Subcutaneous abdominal adipose tissue (tissue), 5 donors: ENCODE results near the gene NUP160.
"Not testable (repeated sequence)": the region's sequence is repeated elsewhere in the genome, so short reads cannot be mapped to it uniquely, and the experiment has no call there.

ENCODE experiments used
- H3K27ac ChIP-seq: one replicate; pipeline ENCODE4 v1.7.0; 2013; ENCODE audit warnings: low read depth, mild to moderate bottlenecking, inconsistent platforms, low read length, moderate library complexity
- H3K27me3 ChIP-seq, 5 donors: one replicate each; pipeline ENCODE4 v1.7.0; 2013; ENCODE audit warnings: low read length in 5 of 5, inconsistent platforms in 1 of 5; ENCODE audit not compliant: control insufficient read depth in 5 of 5, insufficient read depth in 4 of 5
- H3K36me3 ChIP-seq, 5 donors: one replicate each; pipeline ENCODE4 v1.7.0; 2013; ENCODE audit warnings: low read length in 5 of 5; ENCODE audit not compliant: control insufficient read depth in 5 of 5, insufficient read depth in 5 of 5
- H3K4me1 ChIP-seq, 5 donors: one replicate each; pipeline ENCODE4 v1.7.0; 2013; ENCODE audit warnings: low read length in 5 of 5, mild to moderate bottlenecking in 3 of 5, moderate library complexity in 1 of 5; ENCODE audit not compliant: control insufficient read depth in 5 of 5, insufficient read depth in 5 of 5
- H3K4me3 ChIP-seq, 5 donors: one replicate each; pipeline ENCODE4 v1.7.0; 2013; ENCODE audit warnings: low read length in 5 of 5, low read depth in 1 of 5
- H3K9ac ChIP-seq, 5 donors: one replicate each; pipeline ENCODE4 v1.7.0; 2013; ENCODE audit warnings: low read length in 5 of 5, mild to moderate bottlenecking in 4 of 5, moderate library complexity in 3 of 5
- H3K9me3 ChIP-seq, 5 donors: one replicate each; pipeline ENCODE4 v1.7.0; 2013; ENCODE audit warnings: low read length in 5 of 5; ENCODE audit not compliant: control insufficient read depth in 5 of 5
- donor health status: healthy.
- donor health status: healthy.
- donor health status: healthy.
- donor health status: healthy.
- donor health status: healthy.

The NUP160 gene

DNA sequence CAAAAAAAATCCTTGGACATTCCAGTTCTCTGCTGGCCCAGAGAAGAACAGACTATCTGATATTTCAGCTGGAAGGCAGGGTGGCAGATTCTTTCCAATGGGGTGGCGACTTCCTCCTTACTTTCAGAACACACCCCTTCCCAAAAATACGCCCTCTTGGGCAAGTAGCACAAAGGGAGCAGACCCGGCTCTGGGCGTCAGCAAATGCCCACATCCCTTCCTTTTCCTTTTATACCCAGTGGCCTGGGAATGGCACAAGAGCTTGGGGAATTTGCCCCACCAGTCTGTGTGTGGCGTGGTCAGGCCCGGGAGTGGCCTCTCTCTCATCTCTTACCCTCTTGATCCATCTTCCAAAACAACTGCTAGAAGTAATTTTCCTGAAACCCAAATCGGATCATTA, 33.0 kb upstream of the NUP160 start:
- Histone ChIP-seq H3K36me3 (no peaks in the 10 kb centered on the region), H3K27me3 (no peaks in the 10 kb centered on the region), H3K9ac (no peak overlapping the region), H3K27ac (no peak overlapping the region), H3K4me3 (no peak overlapping the region), H3K4me1 (peaks cover 0 to 17% (median 13%) of the 10 kb centered on the region in 5 donors), H3K9me3 (peaks cover 0 to 6% (median 2%) of the 10 kb centered on the region in 5 donors)

DNA sequence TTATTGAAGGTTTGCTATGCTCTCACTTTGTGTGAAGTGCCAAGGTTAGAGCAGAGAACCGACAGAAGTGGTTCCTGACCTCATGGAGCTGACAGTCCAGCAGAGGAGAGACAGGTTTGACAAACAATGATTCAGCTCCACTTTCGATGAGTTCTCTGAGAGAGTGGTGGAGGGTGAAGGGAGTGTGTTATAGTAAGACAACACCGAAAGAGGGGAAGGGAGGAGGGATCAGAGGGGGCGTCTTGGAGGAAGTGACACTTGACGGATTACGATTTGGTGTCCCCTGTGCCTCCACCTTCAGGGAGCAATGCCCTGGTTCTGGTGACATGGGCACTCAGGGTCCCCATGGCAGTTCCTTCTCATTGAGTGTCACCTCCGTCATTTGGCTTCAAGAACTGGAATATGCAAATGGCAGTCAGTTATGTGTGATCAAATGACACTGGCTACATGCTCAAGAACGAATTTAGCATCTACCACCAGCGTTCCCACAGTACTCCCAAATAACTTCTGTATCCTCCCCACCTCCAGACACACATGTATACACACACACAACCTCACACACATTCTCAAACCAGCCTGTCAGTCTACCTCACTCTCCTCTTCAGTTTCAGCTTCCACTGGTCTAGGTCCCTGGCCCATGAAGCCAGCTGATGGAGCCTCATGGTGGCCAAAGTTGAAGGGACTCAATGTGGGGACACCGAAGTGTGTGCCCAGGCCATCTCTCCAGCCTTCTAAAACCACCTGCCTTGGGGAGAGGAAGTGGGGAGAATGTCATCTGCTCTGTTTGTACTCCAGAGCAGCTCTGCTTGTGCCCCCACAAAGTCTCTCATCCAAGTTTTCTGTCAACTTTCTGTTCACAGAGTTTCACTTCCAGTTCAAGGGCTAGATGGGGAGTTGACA, 31.4 kb upstream of the NUP160 start:
- Histone ChIP-seq H3K36me3 (no peaks in the 10 kb centered on the region), H3K4me3 (no peak overlapping the region), H3K27me3 (no peaks in the 10 kb centered on the region), H3K27ac (no peak overlapping the region), H3K9ac (no peak overlapping the region), H3K9me3 (peaks cover 0 to 15% (median 10%) of the 10 kb centered on the region in 5 donors), H3K4me1 (peaks cover 0 to 10% (median 4%) of the 10 kb centered on the region in 5 donors)

DNA sequence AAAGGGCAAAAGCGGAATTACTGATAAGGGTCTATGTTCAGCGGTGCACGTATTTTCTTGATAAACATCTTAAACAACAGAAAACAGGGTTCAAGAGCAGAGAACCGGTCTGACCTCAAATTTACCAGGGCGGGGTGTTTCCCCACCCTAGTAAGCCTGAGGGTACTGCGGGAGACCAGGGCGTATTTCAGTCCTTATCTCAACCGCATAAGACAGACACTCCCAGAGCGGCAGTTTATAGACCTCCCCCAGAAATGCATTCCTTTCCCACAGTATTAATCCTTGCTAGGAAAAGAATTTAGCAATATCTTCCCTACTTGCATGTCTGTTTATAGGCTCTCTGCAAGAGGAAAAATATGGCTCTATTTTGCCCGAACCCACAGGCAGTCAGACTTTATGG, 27.7 kb upstream of the NUP160 start:
- not testable (repeated sequence) for H3K9ac ChIP-seq

DNA sequence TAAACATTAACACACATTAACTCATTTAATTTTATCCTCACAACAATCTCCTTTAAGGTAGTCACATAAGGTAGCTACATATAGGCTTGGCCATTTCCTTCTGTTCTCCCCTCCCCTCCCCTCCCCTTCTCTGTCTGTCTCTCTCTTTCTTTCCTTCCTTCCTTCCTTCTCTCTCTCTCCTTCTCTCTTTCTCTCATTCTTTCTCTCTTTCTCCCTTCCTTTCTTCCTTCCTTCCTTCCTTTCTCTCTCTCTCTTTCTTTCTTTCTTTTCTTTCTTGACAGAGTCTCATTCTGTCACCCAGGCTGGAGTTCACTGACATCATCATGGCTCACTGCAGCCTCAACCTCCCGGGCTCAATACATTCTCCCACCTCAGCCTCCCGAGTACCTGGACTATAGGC, 22.3 kb upstream of the NUP160 start:
- Histone ChIP-seq H3K9ac (no peak overlapping the region), H3K4me3 (no peak overlapping the region), H3K27me3 (no peaks in the 10 kb centered on the region), H3K4me1 (peaks cover 2 to 14% (median 6%) of the 10 kb centered on the region in 5 donors), H3K9me3 (peaks cover 0 to 3% (median 2%) of the 10 kb centered on the region in 5 donors), H3K36me3 (no peaks in the 10 kb centered on the region), H3K27ac (no peak overlapping the region)

More for the DNA sequence above, 27.7 kb upstream of the NUP160 start:
- H3K9me3 ChIP-seq, result peaks cover 0 to 15% (median 10%) of the 10 kb centered on the region in 5 donors
- not testable (repeated sequence) for H3K4me1 ChIP-seq, H3K36me3 ChIP-seq, H3K27me3 ChIP-seq, H3K4me3 ChIP-seq, H3K27ac ChIP-seq

DNA sequence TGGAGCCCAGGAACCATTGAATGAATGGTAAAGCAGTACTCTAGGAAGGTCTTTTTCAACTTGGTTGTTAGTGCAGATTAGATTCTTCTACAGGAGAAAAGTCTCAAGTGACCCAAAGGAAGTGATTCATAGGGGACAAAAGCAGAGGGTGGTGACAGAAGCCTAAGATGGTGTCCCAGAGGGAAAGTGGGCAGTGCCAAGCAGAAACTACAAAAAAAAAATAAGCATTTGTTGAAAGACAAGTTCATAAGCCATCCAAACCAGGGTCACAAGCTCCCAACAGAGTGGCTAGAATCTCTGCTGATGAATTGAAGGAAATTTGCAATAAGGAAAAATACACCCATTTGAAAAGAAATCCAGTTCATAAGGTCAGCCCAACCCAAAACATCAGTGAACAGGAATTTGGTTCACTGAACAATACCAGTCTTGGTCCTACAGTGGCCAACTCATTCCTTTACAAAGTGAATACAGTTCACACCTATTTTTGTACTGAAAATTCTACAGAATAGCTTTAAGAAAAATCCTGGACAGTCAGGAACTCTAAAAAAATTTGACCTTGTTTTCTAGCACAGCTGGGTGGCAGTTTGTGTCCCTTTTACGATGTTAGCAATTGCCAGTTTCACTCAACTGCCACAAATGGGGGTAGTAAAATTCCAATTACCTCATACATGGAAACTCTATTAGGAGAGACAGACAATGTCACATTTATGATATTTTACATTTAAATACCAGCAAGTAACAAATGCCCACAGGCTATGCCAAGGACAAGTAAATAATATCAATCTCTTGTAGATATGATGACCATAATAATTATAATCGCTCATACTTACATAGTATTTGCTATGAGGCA, 21.6 kb upstream of the NUP160 start:
- no peak overlapping the region for H3K4me3 ChIP-seq
- no peaks in the 10 kb centered on the region for H3K9me3 ChIP-seq
- no peaks in the 10 kb centered on the region for H3K36me3 ChIP-seq
- H3K27me3 ChIP-seq, result no peaks in the 10 kb centered on the region
- H3K27ac ChIP-seq, result no peak overlapping the region
- peaks cover 2 to 21% (median 12%) of the 10 kb centered on the region in 5 donors for H3K4me1 ChIP-seq
- no peak overlapping the region for H3K9ac ChIP-seq

DNA sequence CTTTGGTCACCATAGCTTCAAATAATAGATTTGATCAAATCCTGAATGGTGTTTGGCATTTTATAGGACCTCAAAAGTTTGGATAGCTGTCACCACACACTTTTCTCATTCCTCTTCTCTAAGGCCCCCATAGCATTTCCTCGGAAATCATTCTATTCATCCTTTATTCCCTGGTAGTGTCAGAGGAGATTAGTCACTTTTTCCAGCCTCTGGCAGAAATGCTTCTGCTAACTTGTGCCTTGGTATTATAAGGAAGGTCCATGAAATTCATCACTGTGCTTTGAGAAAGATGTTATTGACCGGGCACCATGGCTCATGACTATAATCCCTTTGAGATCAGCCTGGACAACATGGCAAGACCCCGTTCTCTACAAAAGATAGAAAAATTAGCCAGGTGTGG, 19.7 kb upstream of the NUP160 start:
- no peaks in the 10 kb centered on the region for H3K27me3 ChIP-seq
- no peak overlapping the region for H3K27ac ChIP-seq
- peaks cover 8 to 40% (median 31%) of the 10 kb centered on the region in 5 donors for H3K4me1 ChIP-seq
- no peak overlapping the region for H3K9ac ChIP-seq
- H3K4me3 ChIP-seq, result no peak overlapping the region
- no peaks in the 10 kb centered on the region for H3K36me3 ChIP-seq
- no peaks in the 10 kb centered on the region for H3K9me3 ChIP-seq

DNA sequence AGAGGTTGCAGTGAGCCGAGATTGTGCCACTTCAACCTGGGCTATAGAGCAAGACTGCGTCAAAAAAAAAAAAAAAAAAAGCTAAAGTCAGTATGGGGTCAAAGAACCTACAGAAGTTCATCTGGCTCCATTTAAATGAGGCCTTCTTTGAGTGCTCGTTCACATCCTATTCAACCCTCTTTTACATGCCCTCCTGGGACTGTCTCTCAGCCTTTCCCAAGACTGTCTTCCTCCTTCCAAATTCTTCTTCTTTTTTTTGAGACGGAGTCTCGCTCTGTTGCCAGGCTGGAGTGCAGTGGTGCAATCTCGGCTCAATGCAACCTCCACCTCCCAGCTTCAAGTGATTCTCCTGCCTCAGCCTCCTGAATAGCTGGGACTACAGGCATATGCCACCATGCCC, 18.7 kb upstream of the NUP160 start:
- H3K27ac ChIP-seq, H3K4me3 ChIP-seq, H3K27me3 ChIP-seq, H3K9me3 ChIP-seq, H3K36me3 ChIP-seq, H3K9ac ChIP-seq: not testable (repeated sequence)
- peaks cover 8 to 47% (median 40%) of the 10 kb centered on the region in 5 donors for H3K4me1 ChIP-seq

DNA sequence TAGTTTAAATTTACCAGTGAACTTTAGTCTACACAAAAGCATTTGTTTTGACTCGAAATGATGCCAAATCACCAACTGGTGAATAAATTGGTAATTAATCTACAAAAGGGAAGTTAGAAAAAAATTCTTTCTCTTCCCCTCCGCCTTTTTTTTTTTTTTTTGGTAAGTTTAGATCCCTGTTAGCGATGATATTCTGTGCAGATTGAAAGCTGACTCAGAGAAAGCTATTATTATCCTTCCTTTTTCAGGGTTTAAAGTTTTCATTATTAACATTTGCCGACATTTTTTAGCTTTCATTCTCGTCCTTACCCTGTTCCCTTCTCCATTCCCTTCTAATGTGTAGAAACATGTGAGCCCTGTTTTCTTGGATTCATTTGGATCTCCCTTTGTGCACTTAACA, 16.8 kb upstream of the NUP160 start:
- peak overlapping the region in 1 of 5 donors; percentile 55 for H3K9ac ChIP-seq
- no peaks in the 10 kb centered on the region for H3K27me3 ChIP-seq
- H3K27ac ChIP-seq, result peak overlapping the region; percentile 69
- H3K4me1 ChIP-seq, result peaks cover 8 to 51% (median 45%) of the 10 kb centered on the region in 5 donors
- H3K9me3 ChIP-seq, result no peaks in the 10 kb centered on the region
- no peaks in the 10 kb centered on the region for H3K36me3 ChIP-seq
- H3K4me3 ChIP-seq, result peak overlapping the region in 3 of 5 donors; percentile 8 to 35 (median 26)

DNA sequence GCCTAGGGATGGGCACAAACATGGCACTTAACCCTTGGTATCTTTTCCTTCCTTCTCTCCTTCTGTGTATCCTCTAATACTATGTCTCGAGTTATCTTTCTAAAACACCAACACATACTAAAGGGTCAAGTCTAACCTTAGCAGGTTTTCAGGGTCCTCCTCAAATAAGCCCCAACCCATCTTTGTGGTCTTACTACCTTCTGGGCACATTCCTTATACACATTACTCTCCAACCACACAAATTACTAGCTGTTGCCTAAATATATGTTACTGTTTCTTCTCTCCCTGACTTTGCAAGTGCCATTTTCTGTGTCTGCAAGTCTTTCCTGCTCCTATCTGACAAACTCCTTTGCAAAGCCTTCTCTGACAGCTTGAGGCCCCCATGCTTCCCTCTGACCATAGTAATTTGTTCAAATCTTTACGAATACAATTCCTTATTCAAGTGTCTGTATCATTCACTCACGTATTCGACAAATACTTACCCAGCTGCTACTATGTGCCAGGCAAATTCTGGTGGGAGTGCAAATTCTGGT, 15.8 kb upstream of the NUP160 start:
- no peak overlapping the region for H3K4me3 ChIP-seq
- H3K36me3 ChIP-seq, result no peaks in the 10 kb centered on the region
- H3K4me1 ChIP-seq, result peaks cover 7 to 49% (median 45%) of the 10 kb centered on the region in 5 donors
- H3K27me3 ChIP-seq, result no peaks in the 10 kb centered on the region
- no peaks in the 10 kb centered on the region for H3K9me3 ChIP-seq
- no peak overlapping the region for H3K9ac ChIP-seq
- peak overlapping the region; percentile 69 for H3K27ac ChIP-seq
